GM21367 (cell line): ENCODE results near the gene RIC3.
A peak's percentile ranks its signal among the peaks of the same experiment; 100 is the strongest.

Source experiments
- ATAC-seq: cut with Tn5 transposase; IDR thresholded peaks from one replicate; pipeline ENCODE4 v1.9.1; 2021; ENCODE audit not compliant: unreplicated experiment

RIC3 gene, protein sequence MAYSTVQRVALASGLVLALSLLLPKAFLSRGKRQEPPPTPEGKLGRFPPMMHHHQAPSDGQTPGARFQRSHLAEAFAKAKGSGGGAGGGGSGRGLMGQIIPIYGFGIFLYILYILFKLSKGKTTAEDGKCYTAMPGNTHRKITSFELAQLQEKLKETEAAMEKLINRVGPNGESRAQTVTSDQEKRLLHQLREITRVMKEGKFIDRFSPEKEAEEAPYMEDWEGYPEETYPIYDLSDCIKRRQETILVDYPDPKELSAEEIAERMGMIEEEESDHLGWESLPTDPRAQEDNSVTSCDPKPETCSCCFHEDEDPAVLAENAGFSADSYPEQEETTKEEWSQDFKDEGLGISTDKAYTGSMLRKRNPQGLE

DNA sequence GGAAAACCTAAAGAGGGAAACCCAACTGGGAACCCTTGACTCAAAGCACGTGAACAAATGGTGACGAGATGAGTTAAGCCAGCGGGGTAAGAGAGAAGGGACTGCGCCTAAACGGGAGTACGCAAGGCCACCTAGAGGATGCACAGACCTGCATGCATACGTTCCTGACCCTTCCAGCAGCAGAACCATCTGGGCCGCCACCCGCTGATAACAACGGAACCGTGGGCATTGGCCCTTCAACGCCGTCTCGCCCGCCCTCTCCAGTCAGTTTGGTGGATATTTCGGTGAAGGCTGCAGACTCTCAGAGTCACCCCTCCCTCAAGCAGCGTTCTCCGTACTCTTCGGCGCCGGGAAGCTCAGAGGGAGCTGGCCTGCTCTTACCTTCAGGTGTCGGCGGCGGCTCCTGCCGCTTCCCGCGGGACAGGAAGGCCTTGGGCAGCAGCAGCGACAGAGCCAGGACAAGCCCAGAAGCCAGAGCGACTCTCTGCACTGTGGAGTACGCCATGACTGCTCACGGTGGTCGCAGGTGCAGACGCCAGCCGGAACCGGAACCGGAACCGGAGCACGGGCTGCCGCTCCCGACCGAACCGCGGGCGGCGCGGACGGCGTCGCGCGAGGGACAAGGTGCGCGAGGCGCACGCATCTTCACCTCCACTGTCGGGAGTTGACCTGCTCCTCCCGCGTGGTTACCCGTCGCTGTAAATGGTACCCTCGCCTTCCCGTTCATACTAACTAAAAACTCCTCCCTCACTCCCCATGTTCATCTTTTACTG, at the start of gene RIC3:
TSS of gene RIC3 (minus strand) at position 541 of the 773 bp plus-strand sequence. CDS start at position 505, 36 bp downstream.
- ATAC-seq = peak; percentile 69

DNA sequence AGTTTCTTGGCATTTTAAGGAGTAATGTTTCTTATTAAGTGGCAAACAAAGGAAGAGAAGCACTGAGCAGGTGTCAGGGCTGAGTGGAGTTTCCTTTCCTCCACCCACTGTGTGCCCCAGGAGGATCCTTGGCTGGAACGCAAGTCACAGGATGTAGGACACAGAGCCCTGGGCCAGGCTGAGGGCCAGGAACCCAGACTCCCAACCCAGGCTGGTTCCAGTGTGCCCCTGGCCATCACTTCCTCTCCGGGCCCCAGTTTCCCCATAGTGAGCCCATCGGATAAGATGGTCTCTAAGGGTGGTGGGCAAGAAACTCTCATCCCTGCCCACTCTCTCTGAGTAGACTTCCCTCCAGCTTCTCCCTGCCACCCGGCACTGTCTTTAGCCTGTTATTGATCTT, 49.6 kb upstream of the RIC3 start:
- no peak for ATAC-seq

DNA sequence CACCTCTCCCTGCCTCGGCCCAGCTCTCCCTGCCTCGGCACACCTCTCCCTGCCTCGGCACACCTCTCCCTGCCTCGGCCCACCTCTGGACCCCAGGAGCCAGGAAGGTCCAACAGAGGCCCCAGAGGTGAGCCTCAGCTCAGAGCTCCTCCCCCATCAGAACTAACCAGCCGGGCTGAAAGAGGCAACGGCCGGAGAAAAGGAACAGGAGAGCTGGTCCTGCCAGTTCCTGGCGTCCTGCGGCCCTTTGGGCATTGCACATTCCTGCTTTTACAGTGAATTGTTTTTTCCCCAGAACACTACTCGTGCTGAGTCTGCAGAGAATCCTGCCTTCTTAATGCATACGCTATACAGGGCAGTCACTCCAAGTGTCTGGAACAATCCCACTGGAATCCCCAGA, 49.1 kb upstream of the RIC3 start:
- ATAC-seq = no peak

DNA sequence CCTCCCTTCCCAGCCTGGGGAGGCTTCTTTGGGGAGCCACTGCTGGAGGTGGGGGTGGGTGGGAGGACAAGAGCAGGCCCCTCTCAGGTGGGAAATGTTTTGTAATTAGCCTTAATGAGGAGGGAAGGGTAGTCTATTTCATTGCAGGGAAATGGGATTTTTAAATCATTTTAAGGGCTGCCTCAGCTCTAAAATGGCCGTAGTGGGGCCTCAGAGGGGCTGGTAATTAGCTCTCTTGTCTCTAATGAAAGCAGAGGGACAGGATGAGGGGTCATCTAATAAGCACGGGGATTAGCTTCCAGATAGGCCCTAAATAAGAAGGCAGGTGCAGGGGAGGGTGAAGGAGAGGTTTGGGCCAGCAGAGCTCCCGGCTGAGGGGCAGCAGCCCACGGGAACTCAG, 48.3 kb upstream of the RIC3 start:
- ATAC-seq = no peak

DNA sequence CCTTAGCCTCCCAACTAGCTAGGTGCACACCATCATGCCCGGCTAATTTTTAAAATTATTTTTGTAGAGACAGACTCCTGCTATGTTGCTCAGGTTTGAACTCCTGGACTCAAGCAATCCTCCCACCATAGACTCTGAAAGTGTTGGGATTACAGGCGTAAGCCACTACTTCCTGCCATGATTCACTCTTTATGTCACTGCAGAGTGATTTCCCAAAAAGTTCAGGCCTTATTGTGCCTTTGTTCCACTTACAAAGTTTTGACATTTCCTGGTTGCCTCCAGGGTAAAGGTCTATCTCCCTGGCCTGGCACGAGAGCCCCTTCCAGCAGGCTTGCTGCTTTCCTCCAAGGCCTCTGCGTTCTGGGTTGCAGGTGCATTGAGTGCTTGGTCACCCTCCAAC, 44.6 kb upstream of the RIC3 start:
- ATAC-seq = no peak

DNA sequence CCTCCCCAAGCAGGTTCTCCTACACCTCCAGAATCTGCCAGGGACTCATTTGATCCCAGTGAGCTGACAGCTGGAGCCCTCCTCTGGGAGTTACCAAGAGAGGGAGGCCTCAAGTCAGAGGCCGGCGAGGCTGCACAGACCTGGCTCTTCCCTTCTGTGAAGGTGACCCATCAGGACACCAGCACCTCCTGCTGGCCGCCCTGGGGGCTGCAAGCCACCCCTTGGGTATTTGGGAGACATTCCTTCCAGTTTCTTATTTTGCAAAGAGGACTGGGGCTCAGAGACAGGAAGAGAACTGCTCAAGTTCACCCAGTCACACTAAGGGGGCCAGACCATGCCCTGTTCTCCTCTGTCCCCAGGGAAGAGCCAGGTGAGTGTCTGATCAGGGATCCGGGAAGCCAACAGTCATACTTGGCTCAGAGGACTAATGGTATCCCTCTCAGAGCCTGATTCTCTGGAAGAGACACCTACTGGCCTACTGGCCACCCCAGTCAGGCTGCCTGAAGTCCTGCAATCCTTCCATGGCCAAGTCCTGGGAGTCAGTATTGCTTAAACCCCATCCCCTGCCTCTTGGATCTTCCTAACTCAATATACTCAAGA, 40.5 kb upstream of the RIC3 start:
- ATAC-seq = no peak

DNA sequence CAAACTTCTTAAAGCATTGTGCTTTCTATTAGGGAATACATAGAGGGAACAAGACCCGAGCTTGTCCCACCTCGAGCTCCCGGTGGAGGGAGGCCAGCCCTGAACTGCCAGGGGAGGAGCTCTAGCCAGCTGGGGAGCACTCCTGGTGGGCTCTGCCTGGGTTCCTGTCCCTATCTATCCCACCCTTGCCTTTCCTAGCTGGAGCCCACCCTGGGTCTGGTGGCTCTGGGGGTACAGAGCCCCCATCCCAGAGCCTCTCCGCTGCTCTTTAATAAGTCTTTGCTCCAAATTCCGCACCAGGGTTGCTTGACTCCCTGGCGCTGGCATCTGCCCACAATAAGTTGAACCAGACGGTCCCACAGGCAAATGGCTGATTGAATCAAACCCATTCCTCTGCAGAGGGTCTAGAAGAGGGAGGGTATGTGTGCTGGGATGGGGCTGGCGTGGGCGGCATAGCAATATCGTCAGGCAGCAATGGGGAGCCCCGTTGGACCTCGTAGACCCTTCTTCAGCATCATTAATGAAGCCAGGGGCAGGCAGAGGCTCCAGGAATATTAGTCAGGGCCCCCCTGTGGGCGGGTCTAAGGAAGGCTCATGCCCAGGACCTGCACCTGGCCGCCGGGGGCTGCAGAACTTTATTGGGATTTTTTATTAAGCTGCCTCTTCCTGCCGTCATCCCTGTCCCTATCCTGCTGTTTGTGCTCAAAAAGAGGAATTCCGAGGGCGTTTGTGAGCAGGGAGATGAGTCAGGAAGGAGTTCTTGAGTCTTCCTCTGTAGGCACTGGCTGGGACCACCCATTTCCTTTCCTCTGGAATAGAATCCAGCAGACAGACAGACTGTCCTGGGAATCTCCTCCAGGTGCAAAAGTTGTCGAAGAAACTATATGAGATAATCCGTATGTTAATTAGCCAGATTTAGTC, 38.5 kb upstream of the RIC3 start:
- no peak for ATAC-seq

GRCh38 chr11:8206251-8207079, 37.6 kb upstream of the RIC3 start:
- no peak for ATAC-seq

- no peak for ATAC-seq
Observed at GRCh38 chr11:8205566-8205965, 36.7 kb upstream of the RIC3 start.

DNA sequence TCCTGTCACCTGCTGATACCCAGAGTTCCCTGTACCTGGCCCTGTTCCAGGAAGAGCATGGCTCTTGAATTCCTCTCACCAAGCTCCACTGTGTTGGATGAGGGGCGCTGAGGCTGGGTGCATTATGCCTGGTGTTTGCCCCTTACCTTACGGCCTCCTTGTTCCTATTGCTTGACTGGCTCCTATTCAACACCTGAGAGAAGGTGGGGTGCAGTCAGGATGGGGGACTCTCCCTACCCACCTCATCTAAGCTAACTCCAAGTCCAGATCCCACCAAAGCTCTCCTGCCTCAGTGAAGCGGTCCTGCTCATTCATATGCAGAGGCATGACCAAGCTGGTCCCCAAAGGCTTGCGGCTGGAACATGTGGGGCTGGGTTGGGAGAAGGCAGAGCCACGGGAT, 35.8 kb upstream of the RIC3 start:
- no peak for ATAC-seq

DNA sequence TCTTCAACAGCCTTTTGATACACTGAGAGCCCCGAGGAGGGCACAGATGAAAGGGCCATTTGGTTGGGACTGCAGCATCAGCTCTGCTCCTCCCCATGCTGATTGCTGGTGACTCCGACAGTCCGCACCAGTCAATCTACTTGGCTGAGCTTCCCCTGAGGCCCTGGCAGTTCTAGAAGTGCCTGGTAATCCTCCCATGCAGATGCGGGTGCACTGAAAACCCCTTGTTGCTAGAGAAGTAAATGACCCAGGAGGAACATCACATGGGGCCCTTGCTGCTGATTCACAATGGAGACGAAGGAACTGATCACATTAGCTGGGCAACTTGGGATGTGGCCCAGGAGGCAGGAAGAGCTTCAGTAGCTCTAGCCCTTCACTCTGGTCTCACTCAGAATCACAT, 35.2 kb upstream of the RIC3 start:
- no peak for ATAC-seq

DNA sequence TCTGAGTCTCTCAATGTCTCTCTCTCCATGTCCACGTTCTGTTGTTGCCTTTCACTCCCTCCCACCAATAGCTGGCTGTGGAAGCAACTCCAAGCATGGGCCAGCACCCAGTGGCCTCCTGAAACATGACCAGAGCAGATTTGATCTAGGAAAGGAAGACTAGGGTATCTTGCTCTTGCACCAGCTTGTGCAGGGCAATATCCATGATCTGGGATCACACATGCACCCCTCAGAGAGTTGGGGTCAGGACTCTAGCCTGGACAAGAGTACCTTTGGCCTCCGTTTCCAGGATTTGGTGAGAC, 34.5 kb upstream of the RIC3 start:
- ATAC-seq = no peak

GRCh38 chr11:8202516-8203413, 33.9 kb upstream of the RIC3 start:
- no peak for ATAC-seq

GRCh38 chr11:8201644-8202365, 33.0 kb upstream of the RIC3 start:
- ATAC-seq = peak; percentile 56

DNA sequence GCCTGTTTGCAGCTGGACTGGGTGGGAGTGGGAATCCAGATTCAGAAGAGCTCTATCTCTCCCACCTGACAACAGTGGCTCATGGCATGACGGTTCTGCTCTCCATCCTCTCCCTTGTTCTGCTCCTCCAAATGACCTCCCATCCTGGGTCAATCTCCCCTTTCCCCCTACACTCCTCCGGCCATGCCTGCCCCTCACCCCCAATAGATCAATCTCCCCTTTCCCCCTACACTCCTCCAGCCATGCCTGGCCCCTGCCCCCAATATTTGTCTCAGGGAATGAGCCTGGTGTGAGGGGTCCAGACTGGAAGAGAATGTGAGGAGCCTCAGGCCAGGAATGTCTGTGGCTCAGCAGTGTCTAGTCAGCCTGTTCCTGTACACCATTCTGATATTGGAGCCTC, 30.9 kb upstream of the RIC3 start:
- no peak for ATAC-seq

DNA sequence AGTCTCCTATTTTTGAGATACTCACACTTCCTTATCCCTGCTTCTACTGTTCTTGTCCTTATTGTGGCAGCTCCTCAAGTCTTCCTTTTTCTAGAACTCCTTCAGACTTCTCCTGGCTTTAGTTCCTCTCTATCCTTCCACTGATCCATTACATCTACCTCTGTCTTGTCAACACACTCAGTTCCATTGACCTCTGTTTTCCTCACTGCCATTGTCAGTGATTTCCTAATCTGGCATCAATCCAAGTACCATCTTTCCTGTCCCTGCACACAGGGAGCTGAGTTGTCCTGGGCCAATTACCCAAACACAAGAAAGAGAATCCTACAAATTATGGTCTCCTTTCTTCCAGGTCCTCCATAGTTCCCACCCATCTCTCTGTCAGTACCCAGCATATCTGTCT, 27.9 kb upstream of the RIC3 start:
- ATAC-seq = no peak

DNA sequence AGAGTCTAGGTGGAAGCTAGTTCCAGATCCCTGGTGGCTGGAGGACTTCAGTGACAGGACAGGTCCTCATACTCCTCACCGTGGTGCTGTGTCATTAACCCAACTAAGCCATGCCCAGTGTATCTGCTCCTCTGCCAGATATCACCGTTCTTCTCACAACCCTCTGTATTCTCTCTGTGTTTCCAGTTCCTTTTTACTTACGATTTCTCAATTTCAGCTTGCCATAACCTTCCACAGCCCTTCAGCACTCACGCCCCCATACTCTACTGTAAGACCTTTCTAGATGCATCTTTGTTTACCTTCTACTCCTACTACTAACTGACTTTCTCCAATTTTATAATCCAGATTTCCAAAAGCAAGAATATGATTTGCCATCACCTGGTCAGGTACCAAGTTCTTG, 26.1 kb upstream of the RIC3 start:
- no peak for ATAC-seq

DNA sequence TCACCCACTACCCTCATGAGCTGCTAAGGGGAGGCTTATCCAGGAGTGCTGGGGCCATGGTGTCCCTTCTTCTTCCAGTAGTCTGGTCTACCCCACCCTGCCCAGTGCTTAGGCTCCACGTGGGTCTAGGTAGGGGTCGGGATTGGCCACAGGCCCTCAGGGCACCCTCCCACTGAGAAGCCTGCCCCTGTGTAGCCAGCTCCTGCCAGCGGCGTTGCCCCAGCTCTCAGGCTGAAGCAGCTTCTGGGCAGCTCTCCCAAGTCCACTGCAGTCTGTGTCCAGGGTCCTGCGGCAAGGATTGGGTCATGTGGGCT, 24.0 kb upstream of the RIC3 start:
- no peak for ATAC-seq
